H1 (cell line): ENCODE results near the gene OSGEP.

Source experiments
- CEBPB ChIP-seq: IDR thresholded peaks from 2 replicates; pipeline ENCODE4 v1.6.1; 2012; ENCODE audit warnings: low read depth, low read length
- CTCF ChIP-seq, 3 experiments: IDR thresholded peaks; 1 replicate in 2 of 3; 2 replicates in 1 of 3; pipeline versions ENCODE4 v1.5.1 to v1.6.1; 2011; ENCODE audit warnings: low read length in 3 of 3, mild to moderate bottlenecking in 3 of 3, inconsistent platforms in 2 of 3, low read depth in 1 of 3, moderate library complexity in 1 of 3; ENCODE audit not compliant: insufficient read depth in 1 of 3; ENCODE audit errors: control extremely low read depth in 1 of 3
- EZH2 ChIP-seq: fragments of 200-600 bp; sonication (generic); IDR thresholded peaks from 2 replicates; pipeline ENCODE4 v1.7.1; 2012; ENCODE audit warnings: low read depth, mild to moderate bottlenecking, moderate library complexity, low read length, inconsistent platforms; ENCODE audit not compliant: severe bottlenecking
- POLR2A ChIP-seq, 2 experiments: IDR thresholded peaks; 1 replicate in 1 of 2; 2 replicates in 1 of 2; pipeline ENCODE4 v1.6.1; 2011; ENCODE audit warnings: low read depth in 2 of 2, low read length in 2 of 2, mild to moderate bottlenecking in 2 of 2; ENCODE audit errors: control extremely low read depth in 1 of 2
- POLR2AphosphoS5 ChIP-seq: IDR thresholded peaks from 2 replicates; pipeline ENCODE4 v1.6.1; 2011; ENCODE audit warnings: low read depth, low read length

GRCh38 chr14:20400589-20400964 lies 54.0 kb downstream of the OSGEP start:
- TF ChIP-seq CTCF (IDR thresholded peaks at IDR 0.05; ENCODE audit: control extremely low read depth in 1 of 3, insufficient read depth in 1 of 3, low read depth in 1 of 3, low read length in 3 of 3) (no peak), POLR2A (IDR thresholded peaks at IDR 0.05; ENCODE audit: control extremely low read depth in 1 of 2, low read depth in 2 of 2, low read length in 2 of 2) (no peak), POLR2AphosphoS5 (no peak), CEBPB (no peak), EZH2 (no peak)
